Iris pigment epithelial cell (primary cell): ENCODE measurements around the gene SLC25A13.

Experiments used
- DNase-seq: peaks from one replicate; pipeline ENCODE4 v3.0.0-alpha.2; 2011; ENCODE audit warnings: low read depth

Gene SLC25A13

GRCh38 chr7:96152706-96153105, 169.2 kb downstream of the SLC25A13 start:
- no peak for DNase-seq

- DNase-seq, result no peak
These were observed 170.0 kb downstream of the SLC25A13 start for GRCh38 chr7:96151889-96152288.

GRCh38 chr7:96144260-96144526, 177.7 kb downstream of the SLC25A13 start:
- DNase-seq, result peak; percentile 50

GRCh38 chr7:96143495-96144259, 178.2 kb downstream of the SLC25A13 start:
- no peak for DNase-seq

GRCh38 chr7:96136600-96137239, 185.2 kb downstream of the SLC25A13 start:
- DNase-seq, result no peak

- no peak for DNase-seq
These were observed 186.7 kb downstream of the SLC25A13 start for GRCh38 chr7:96135241-96135640.

GRCh38 chr7:96131525-96131924, 190.4 kb downstream of the SLC25A13 start:
- DNase-seq, result no peak

- DNase-seq, result no peak
These were observed 194.2 kb downstream of the SLC25A13 start for GRCh38 chr7:96127746-96128145.

GRCh38 chr7:96126382-96126781, 195.5 kb downstream of the SLC25A13 start:
- DNase-seq, result no peak

- no peak for DNase-seq
These were observed 199.2 kb downstream of the SLC25A13 start for GRCh38 chr7:96122746-96123145.

- DNase-seq, result no peak
These were observed 200.1 kb downstream of the SLC25A13 start for GRCh38 chr7:96121752-96122151.

- peak; percentile 36 for DNase-seq
These were observed 201.3 kb downstream of the SLC25A13 start for GRCh38 chr7:96120445-96121225.

- DNase-seq, result peak; percentile 11
These were observed 203.4 kb downstream of the SLC25A13 start for GRCh38 chr7:96118449-96119001.

- DNase-seq, result no peak
These were observed 205.7 kb downstream of the SLC25A13 start for GRCh38 chr7:96116173-96116572.

GRCh38 chr7:96114190-96114589, 207.7 kb downstream of the SLC25A13 start:
- no peak for DNase-seq

GRCh38 chr7:96111405-96111804, 210.5 kb downstream of the SLC25A13 start:
- no peak for DNase-seq

GRCh38 chr7:96104984-96105383, 216.9 kb downstream of the SLC25A13 start:
- no peak for DNase-seq

GRCh38 chr7:96102096-96102811, 219.6 kb downstream of the SLC25A13 start:
- no peak for DNase-seq

GRCh38 chr7:96100737-96101136, 221.2 kb downstream of the SLC25A13 start:
- no peak for DNase-seq

- no peak for DNase-seq
These were observed 224.1 kb downstream of the SLC25A13 start for GRCh38 chr7:96097835-96098234.

- DNase-seq, result peak; percentile 89
These were observed 228.5 kb downstream of the SLC25A13 start for GRCh38 chr7:96093435-96093834.

- DNase-seq, result no peak
These were observed 231.1 kb downstream of the SLC25A13 start for GRCh38 chr7:96090756-96091155.
